Liver (tissue), 3 donors: ENCODE results near the gene SLIT1.

Experiments used
- EGR1 ChIP-seq, 2 donors: IDR thresholded peaks; 2 replicates each; pipeline ENCODE4 v1.6.1; 2016 to 2018; ENCODE audit warnings: antibody characterized with exemption in 2 of 2, low read depth in 2 of 2
- FOXA1 ChIP-seq: IDR thresholded peaks from 2 replicates; pipeline ENCODE4 v1.6.1; 2016; ENCODE audit warnings: antibody characterized with exemption
- GABPA ChIP-seq, 2 donors: IDR thresholded peaks in 1 of 2; conservative IDR thresholded peaks in 1 of 2; 2 replicates each; pipeline ENCODE4 v1.6.1; 2016; ENCODE audit warnings: antibody characterized with exemption in 2 of 2, mild to moderate bottlenecking in 1 of 2, moderate library complexity in 1 of 2
- NR2F2 ChIP-seq: IDR thresholded peaks from 2 replicates; pipeline ENCODE4 v1.6.1; 2016; ENCODE audit warnings: antibody characterized with exemption
- RAD21 ChIP-seq, 2 donors: IDR thresholded peaks; 2 replicates each; pipeline ENCODE4 v1.6.1; 2016; ENCODE audit warnings: antibody characterized with exemption in 2 of 2, mild to moderate bottlenecking in 2 of 2
- RXRA ChIP-seq, 2 donors: IDR thresholded peaks; 2 replicates each; pipeline ENCODE4 v1.6.1; 2017 to 2018; ENCODE audit warnings: antibody characterized with exemption in 2 of 2, mild to moderate bottlenecking in 1 of 2
- TAF1 ChIP-seq: conservative IDR thresholded peaks from 2 replicates; pipeline ENCODE4 v1.6.1; 2016; ENCODE audit warnings: antibody characterized with exemption, mild to moderate bottlenecking
- YY1 ChIP-seq: IDR thresholded peaks from 2 replicates; pipeline ENCODE4 v1.6.1; 2016; ENCODE audit warnings: antibody characterized with exemption, mild to moderate bottlenecking
- TF ChIP-seq, protein P1 (sequence below): fragments of 150-350 bp; IDR thresholded peaks from 2 replicates; pipeline ENCODE4 v1.5.1; 2017; ENCODE audit warnings: improper control_type of control experiment, low read depth, low read length; ENCODE audit not compliant: missing input control
- TF ChIP-seq, protein P2 (sequence below): IDR thresholded peaks from 2 replicates; pipeline ENCODE4 v1.6.1; 2016; ENCODE audit warnings: antibody characterized with exemption
- TF ChIP-seq, protein P3 (sequence below): IDR thresholded peaks from 2 replicates; pipeline ENCODE4 v1.6.1; 2016; ENCODE audit warnings: antibody characterized with exemption, mild to moderate bottlenecking
- TF ChIP-seq, protein P4 (sequence below): IDR thresholded peaks from 2 replicates; pipeline ENCODE4 v1.6.1; 2016; ENCODE audit warnings: antibody characterized with exemption
- TF ChIP-seq, protein P5 (sequence below): IDR thresholded peaks from 2 replicates; pipeline ENCODE4 v1.6.1; 2016; ENCODE audit warnings: antibody characterized with exemption
- donor health status: healthy.
- donor health status: healthy.

DNA sequence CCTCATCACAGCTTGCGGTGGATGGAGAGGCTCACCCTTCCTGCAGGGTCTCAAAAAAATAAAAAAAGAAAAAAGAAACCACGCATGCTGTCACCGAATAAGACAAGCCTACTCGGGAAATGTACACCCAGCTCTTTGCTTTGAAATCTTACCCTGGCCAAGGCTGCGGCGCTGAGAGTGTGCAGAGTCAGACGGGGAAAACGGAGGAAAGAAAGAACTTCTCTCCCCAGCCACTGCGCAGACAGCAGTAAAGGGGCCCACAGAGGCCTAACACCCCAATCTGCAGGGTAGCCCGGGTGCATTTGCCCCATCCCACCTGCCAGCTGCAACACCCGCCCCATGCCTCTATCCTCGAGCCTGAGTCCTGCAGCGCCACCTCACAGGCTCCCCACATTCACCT lies 14.8 kb downstream of the SLIT1 start:
- TF ChIP-seq, protein P1, sequence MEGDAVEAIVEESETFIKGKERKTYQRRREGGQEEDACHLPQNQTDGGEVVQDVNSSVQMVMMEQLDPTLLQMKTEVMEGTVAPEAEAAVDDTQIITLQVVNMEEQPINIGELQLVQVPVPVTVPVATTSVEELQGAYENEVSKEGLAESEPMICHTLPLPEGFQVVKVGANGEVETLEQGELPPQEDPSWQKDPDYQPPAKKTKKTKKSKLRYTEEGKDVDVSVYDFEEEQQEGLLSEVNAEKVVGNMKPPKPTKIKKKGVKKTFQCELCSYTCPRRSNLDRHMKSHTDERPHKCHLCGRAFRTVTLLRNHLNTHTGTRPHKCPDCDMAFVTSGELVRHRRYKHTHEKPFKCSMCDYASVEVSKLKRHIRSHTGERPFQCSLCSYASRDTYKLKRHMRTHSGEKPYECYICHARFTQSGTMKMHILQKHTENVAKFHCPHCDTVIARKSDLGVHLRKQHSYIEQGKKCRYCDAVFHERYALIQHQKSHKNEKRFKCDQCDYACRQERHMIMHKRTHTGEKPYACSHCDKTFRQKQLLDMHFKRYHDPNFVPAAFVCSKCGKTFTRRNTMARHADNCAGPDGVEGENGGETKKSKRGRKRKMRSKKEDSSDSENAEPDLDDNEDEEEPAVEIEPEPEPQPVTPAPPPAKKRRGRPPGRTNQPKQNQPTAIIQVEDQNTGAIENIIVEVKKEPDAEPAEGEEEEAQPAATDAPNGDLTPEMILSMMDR, result no peak
- TF ChIP-seq, protein P2, sequence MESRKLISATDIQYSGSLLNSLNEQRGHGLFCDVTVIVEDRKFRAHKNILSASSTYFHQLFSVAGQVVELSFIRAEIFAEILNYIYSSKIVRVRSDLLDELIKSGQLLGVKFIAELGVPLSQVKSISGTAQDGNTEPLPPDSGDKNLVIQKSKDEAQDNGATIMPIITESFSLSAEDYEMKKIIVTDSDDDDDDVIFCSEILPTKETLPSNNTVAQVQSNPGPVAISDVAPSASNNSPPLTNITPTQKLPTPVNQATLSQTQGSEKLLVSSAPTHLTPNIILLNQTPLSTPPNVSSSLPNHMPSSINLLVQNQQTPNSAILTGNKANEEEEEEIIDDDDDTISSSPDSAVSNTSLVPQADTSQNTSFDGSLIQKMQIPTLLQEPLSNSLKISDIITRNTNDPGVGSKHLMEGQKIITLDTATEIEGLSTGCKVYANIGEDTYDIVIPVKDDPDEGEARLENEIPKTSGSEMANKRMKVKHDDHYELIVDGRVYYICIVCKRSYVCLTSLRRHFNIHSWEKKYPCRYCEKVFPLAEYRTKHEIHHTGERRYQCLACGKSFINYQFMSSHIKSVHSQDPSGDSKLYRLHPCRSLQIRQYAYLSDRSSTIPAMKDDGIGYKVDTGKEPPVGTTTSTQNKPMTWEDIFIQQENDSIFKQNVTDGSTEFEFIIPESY, result no peak
- TF ChIP-seq, protein P3, sequence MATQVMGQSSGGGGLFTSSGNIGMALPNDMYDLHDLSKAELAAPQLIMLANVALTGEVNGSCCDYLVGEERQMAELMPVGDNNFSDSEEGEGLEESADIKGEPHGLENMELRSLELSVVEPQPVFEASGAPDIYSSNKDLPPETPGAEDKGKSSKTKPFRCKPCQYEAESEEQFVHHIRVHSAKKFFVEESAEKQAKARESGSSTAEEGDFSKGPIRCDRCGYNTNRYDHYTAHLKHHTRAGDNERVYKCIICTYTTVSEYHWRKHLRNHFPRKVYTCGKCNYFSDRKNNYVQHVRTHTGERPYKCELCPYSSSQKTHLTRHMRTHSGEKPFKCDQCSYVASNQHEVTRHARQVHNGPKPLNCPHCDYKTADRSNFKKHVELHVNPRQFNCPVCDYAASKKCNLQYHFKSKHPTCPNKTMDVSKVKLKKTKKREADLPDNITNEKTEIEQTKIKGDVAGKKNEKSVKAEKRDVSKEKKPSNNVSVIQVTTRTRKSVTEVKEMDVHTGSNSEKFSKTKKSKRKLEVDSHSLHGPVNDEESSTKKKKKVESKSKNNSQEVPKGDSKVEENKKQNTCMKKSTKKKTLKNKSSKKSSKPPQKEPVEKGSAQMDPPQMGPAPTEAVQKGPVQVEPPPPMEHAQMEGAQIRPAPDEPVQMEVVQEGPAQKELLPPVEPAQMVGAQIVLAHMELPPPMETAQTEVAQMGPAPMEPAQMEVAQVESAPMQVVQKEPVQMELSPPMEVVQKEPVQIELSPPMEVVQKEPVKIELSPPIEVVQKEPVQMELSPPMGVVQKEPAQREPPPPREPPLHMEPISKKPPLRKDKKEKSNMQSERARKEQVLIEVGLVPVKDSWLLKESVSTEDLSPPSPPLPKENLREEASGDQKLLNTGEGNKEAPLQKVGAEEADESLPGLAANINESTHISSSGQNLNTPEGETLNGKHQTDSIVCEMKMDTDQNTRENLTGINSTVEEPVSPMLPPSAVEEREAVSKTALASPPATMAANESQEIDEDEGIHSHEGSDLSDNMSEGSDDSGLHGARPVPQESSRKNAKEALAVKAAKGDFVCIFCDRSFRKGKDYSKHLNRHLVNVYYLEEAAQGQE, result no peak
- TF ChIP-seq EGR1 (IDR thresholded peaks at IDR 0.05; ENCODE audit: low read depth in 2 of 2), result no peak
- TF ChIP-seq TAF1, result no peak
- TF ChIP-seq GABPA (IDR thresholded peaks at IDR 0.05 in 1 of 2, conservative IDR thresholded peaks at IDR 0.05 in 1 of 2), result no peak
- TF ChIP-seq, protein P4, sequence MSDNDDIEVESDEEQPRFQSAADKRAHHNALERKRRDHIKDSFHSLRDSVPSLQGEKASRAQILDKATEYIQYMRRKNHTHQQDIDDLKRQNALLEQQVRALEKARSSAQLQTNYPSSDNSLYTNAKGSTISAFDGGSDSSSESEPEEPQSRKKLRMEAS, result no peak
- TF ChIP-seq YY1, result no peak
- no peak for TF ChIP-seq NR2F2
- no peak for TF ChIP-seq RAD21 (IDR thresholded peaks at IDR 0.05)
- no peak for TF ChIP-seq FOXA1
- TF ChIP-seq RXRA (IDR thresholded peaks at IDR 0.05), result no peak
- TF ChIP-seq, protein P5, sequence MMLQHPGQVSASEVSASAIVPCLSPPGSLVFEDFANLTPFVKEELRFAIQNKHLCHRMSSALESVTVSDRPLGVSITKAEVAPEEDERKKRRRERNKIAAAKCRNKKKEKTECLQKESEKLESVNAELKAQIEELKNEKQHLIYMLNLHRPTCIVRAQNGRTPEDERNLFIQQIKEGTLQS, result no peak
